ENCODE data around the gene ECI2. TPM values are rescaled to one million over a fixed set of nuclear protein-coding genes. Genes with fewer than 3 reads are reported as not detected.

Gene ECI2
- total and polyA plus RNA-seq, 2 of the 13 experiments (the other 11 are each of a cell fraction or from before 2014, with no cell fraction given) = 78.5 to 228 TPM

DNA sequence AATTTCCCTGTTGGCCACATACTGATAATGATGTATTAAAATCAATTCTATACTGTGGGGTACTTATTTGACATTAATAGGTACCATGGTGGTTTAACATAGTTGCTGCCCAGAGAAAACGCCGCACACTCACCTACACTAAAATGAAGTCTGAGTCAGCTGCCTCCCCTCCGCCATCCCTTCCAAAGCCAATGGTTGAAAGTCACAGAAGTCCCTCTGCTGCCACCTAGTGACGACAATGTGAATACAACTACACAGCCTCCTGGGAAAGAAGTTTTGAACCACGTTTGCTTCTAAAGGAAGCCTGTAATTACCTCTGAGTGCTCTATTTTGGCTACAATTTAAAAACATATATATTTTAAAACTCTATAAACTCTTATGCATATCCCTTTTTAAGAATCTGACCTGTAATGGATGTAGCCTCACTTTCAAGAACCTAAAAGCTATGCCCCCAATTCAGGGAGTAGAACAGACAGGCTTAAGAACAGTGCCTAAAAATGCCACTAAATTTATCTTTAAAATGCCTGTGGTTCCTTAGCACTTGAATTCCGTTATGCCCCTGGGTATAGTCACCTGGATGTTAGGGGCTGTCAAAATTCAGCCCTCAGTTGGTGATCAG is 20.6 kb upstream of the ECI2 start (continued):
- peak; percentile 84 for TF ChIP-seq TEAD3 (CRISPR knock-in tag; optimal IDR thresholded peaks at IDR 0.05; ENCODE audit: borderline replicate concordance)
- no peak for TF ChIP-seq MTA3 (CRISPR knock-in tag; IDR thresholded peaks at IDR 0.05)
- no peak for TF ChIP-seq SNAI1 (CRISPR knock-in tag; IDR thresholded peaks at IDR 0.05; ENCODE audit: borderline replicate concordance)
- TF ChIP-seq, protein P1, sequence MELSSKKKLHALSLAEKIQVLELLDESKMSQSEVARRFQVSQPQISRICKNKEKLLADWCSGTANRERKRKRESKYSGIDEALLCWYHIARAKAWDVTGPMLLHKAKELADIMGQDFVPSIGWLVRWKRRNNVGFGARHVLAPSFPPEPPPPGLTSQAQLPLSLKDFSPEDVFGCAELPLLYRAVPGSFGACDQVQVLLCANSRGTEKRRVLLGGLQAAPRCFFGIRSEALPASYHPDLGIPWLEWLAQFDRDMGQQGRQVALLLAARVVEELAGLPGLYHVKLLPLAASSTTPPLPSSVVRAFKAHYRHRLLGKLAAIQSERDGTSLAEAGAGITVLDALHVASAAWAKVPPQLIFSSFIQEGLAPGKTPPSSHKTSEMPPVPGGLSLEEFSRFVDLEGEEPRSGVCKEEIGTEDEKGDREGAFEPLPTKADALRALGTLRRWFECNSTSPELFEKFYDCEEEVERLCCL (CRISPR knock-in tag; IDR thresholded peaks at IDR 0.05; ENCODE audit: borderline replicate concordance) = no peak
- TF ChIP-seq TARDBP (CRISPR knock-in tag; IDR thresholded peaks at IDR 0.05) = no peak
- TF ChIP-seq IKZF1 (IDR thresholded peaks at IDR 0.05) = no peak
- peak; percentile 23; the same call in 1 of the 2 replicates for TF ChIP-seq THAP11 (CRISPR knock-in tag; IDR thresholded peaks at IDR 0.05)
- TF ChIP-seq NFE2L1 (CRISPR knock-in tag; IDR thresholded peaks at IDR 0.05; ENCODE audit: borderline replicate concordance) = no peak
- no peak for TF ChIP-seq ZNF761 (CRISPR knock-in tag; conservative IDR thresholded peaks at IDR 0.05)
- TF ChIP-seq SP2 (CRISPR knock-in tag; IDR thresholded peaks at IDR 0.05) = no peak
- TF ChIP-seq ZHX2 (IDR thresholded peaks at IDR 0.05; ENCODE audit: low read depth) = no peak
- TF ChIP-seq ZHX2 (CRISPR knock-in tag; IDR thresholded peaks at IDR 0.05; ENCODE audit: borderline replicate concordance) = no peak
- TF ChIP-seq CTCF (CRISPR knock-in tag; IDR thresholded peaks at IDR 0.05) = peak; percentile 93
- no peak for TF ChIP-seq STAT5B (CRISPR knock-in tag; IDR thresholded peaks at IDR 0.05)
- no peak for TF ChIP-seq ZC3H13 (CRISPR knock-in tag; IDR thresholded peaks at IDR 0.05)
- TF ChIP-seq ZNF430 (CRISPR knock-in tag; IDR thresholded peaks at IDR 0.05) = no peak
- TF ChIP-seq ZNF337 (CRISPR knock-in tag; IDR thresholded peaks at IDR 0.05; ENCODE audit: borderline replicate concordance, low read depth) = no peak
- peak; percentile 29; the same call in 1 of the 2 replicates for TF ChIP-seq BHLHE40 (IDR thresholded peaks at IDR 0.05; ENCODE audit: low read length)
- TF ChIP-seq ZNF235 (CRISPR knock-in tag; IDR thresholded peaks at IDR 0.05; ENCODE audit: borderline replicate concordance) = no peak
- TF ChIP-seq EHMT2 (IDR thresholded peaks at IDR 0.05; ENCODE audit: borderline replicate concordance, low read depth, low read length) = no peak
- no peak for TF ChIP-seq RBFOX2 (IDR thresholded peaks at IDR 0.05; ENCODE audit: low read depth, low read length)
- TF ChIP-seq RCOR2 (CRISPR knock-in tag; IDR thresholded peaks at IDR 0.05) = no peak

Measured in HepG2 (cell line).